Breast epithelium (tissue), 4 donors: Measurements from ENCODE around the gene THOC6. TPM values are rescaled to one million over a fixed set of nuclear protein-coding genes. Genes with fewer than 3 reads are reported as not detected.

Experiments used
- DNase-seq, 2 donors: peaks; one replicate each; pipeline ENCODE4 v3.0.0-alpha.2; 2019; ENCODE audit warnings: low spot score in 2 of 2
- H3K27ac ChIP-seq, 2 donors: fragments of 200-600 bp; sonication (generic) in 1 of 2; one replicate each; pipeline ENCODE4 v1.5.1; 2016 to 2019; ENCODE audit warnings: mild to moderate bottlenecking in 1 of 2
- H3K27me3 ChIP-seq, 2 donors: fragments of 200-600 bp; sonication (generic) in 1 of 2; one replicate each; pipeline versions ENCODE4 v1.5.1 to v1.6.0; 2017 to 2019; ENCODE audit warnings: control low read depth in 1 of 2, mild to moderate bottlenecking in 1 of 2
- H3K36me3 ChIP-seq: fragments of 200-600 bp; one replicate; pipeline ENCODE4 v1.5.1; 2019
- H3K4me1 ChIP-seq, 2 donors: fragments of 200-600 bp; sonication (generic); one replicate each; pipeline ENCODE4 v1.5.1; 2016 to 2019; ENCODE audit warnings: control low read depth in 1 of 2
- H3K4me3 ChIP-seq, 3 donors: fragments of 200-600 bp; sonication (generic); 1 replicate in 2 of 3; 2 replicates in 1 of 3; pipeline ENCODE4 v1.5.1; 2016 to 2019; ENCODE audit warnings: mild to moderate bottlenecking in 3 of 3, moderate library complexity in 2 of 3
- H3K9me3 ChIP-seq, 2 donors: fragments of 200-600 bp; sonication (generic) in 1 of 2; one replicate each; pipeline ENCODE4 v1.5.1; 2016 to 2019; ENCODE audit warnings: control low read depth in 1 of 2
- POLR2A ChIP-seq: fragments of 450-650 bp; IDR thresholded peaks from one replicate; pipeline ENCODE4 v1.6.1; 2016; ENCODE audit warnings: antibody characterized with exemption, mild to moderate bottlenecking, moderate library complexity
- POLR2AphosphoS5 ChIP-seq, 3 donors: sonication (generic); formaldehyde crosslinking; IDR thresholded peaks; one replicate each; pipeline ENCODE4 v1.6.1; 2017; ENCODE audit warnings: antibody characterized with exemption in 3 of 3
- intact Hi-C: fragments of 100-400 bp; cut with DNase I; formaldehyde crosslinking; loops from one replicate; pipeline ENCODE4 v1.15.1; 2023; ENCODE audit warnings: low total_unique reads
- total RNA-seq, 3 donors: library from RNA; depleted of rRNA; stranded (reverse); fragments of >200 nt; gene quantifications; one replicate each; pipeline ENCODE4 v1.1.0, GENCODE V29; 2016
- TF ChIP-seq, protein P1 (sequence below), 3 donors: fragments of 450-650 bp; IDR thresholded peaks; one replicate each; pipeline ENCODE4 v1.5.1; 2016 to 2017; ENCODE audit warnings: antibody characterized with exemption in 3 of 3, mild to moderate bottlenecking in 3 of 3, moderate library complexity in 3 of 3

The THOC6 gene
- total RNA-seq, 3 donors from 2014 or later: 15.5 to 26.1 (median 18.4) TPM

DNA sequence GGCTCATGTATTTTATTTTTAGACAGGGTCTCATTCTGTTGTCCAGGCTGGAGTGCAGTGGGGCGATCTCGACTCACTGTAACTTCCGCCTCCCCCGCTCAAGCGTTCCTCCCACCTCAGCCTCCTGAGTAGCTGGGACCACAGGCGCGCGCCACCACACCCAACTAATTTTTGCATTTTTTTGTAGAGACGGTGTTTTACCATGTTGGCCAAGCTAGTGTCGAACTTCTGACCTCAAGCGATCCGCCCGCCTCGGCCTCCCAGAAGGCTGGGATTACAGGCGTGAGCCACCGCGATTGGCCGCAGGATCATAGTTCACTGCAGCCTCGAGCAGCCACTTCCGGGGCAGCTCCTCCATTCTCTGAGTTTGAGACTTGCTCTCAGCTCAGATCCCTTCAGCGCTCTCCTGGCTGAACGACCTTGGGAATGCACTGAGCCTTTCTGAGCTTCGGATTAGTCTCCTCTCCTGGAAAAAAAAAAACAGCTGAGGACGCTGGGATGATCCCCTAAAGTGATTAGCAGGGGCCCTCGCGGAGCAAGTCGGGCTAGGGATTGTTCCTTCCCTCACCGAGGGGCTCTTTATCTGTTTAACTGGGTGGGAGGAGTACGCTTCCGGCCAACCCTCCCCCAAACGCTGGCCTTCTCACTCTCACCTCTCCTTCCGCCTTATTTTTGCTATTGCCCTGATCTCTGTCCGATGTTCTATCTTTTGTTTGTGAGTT lies 42.5 kb upstream of the THOC6 start:
- no peaks in the 10 kb centered on the region for H3K36me3 ChIP-seq
- no peaks in the 10 kb centered on the region for H3K27me3 ChIP-seq
- DNase-seq: no peak
- H3K9me3 ChIP-seq: no peaks in the 10 kb centered on the region
- peaks cover 3 to 6% of the 10 kb centered on the region in 2 donors for H3K4me1 ChIP-seq
- H3K27ac ChIP-seq: no peak overlapping the region
- intact Hi-C loops: no loop called here
- no peak for TF ChIP-seq POLR2A
- TF ChIP-seq, protein P1, sequence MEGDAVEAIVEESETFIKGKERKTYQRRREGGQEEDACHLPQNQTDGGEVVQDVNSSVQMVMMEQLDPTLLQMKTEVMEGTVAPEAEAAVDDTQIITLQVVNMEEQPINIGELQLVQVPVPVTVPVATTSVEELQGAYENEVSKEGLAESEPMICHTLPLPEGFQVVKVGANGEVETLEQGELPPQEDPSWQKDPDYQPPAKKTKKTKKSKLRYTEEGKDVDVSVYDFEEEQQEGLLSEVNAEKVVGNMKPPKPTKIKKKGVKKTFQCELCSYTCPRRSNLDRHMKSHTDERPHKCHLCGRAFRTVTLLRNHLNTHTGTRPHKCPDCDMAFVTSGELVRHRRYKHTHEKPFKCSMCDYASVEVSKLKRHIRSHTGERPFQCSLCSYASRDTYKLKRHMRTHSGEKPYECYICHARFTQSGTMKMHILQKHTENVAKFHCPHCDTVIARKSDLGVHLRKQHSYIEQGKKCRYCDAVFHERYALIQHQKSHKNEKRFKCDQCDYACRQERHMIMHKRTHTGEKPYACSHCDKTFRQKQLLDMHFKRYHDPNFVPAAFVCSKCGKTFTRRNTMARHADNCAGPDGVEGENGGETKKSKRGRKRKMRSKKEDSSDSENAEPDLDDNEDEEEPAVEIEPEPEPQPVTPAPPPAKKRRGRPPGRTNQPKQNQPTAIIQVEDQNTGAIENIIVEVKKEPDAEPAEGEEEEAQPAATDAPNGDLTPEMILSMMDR (IDR thresholded peaks at IDR 0.05): no peak
- no peak for TF ChIP-seq POLR2AphosphoS5 (IDR thresholded peaks at IDR 0.05)
- H3K4me3 ChIP-seq: peak overlapping the region; percentile 73 to 83 (median 78)

DNA sequence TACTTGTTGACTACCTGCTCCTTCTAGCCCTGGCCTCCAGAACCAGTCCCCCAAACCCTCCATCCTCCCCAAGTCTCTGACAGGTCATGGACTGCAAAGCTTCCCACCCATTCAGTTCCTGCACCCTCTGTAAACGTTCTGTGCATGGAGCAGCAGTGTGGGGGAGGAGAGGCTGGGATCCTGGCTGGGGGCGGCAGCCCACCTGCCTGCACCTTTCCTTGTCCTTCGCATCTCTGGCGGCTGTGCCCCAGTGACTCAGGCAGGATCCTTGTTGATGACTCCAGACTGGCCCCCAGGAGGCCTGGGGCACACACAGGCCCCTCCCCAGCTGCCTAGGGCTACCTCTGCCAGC lies 42.0 kb upstream of the THOC6 start:
- H3K27me3 ChIP-seq: no peaks in the 10 kb centered on the region
- H3K4me3 ChIP-seq: no peak overlapping the region
- intact Hi-C loops: no loop called here
- H3K9me3 ChIP-seq: no peaks in the 10 kb centered on the region
- H3K36me3 ChIP-seq: no peaks in the 10 kb centered on the region
- TF ChIP-seq POLR2A (no peak), POLR2AphosphoS5 (IDR thresholded peaks at IDR 0.05) (no peak)
- TF ChIP-seq, protein P1 (IDR thresholded peaks at IDR 0.05): no peak
- H3K27ac ChIP-seq: no peak overlapping the region
- no peak for DNase-seq
- H3K4me1 ChIP-seq: peaks cover 3 to 6% of the 10 kb centered on the region in 2 donors

DNA sequence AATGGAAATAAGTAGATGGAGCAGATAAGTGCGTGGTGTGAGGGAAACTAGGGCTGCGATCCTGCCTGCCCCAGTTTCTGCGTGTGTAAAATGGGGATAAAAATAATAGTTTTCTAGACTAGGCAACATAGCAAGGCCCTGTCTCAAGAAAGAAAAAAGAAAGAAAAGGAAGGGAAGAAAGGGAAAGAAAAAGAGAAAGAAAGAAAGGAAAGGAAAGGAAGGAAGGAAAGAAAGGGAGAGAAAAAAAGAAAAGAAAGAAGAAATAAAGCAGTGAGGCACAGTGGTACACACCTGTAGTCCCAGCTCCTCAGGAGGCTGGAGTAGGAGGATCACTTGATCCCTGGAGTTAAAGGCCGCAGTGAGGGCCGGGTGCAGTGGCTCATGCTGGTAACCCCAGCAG lies 41.4 kb upstream of the THOC6 start:
- H3K27ac ChIP-seq: no peak overlapping the region
- no peaks in the 10 kb centered on the region for H3K27me3 ChIP-seq
- H3K4me1 ChIP-seq: peaks cover 3 to 6% of the 10 kb centered on the region in 2 donors
- no peaks in the 10 kb centered on the region for H3K36me3 ChIP-seq
- H3K9me3 ChIP-seq: no peaks in the 10 kb centered on the region
- no peak for TF ChIP-seq POLR2AphosphoS5 (IDR thresholded peaks at IDR 0.05)
- TF ChIP-seq, protein P1 (IDR thresholded peaks at IDR 0.05): no peak
- TF ChIP-seq POLR2A: no peak
- no peak for DNase-seq
- intact Hi-C loops: no loop called here
- H3K4me3 ChIP-seq: no peak overlapping the region

DNA sequence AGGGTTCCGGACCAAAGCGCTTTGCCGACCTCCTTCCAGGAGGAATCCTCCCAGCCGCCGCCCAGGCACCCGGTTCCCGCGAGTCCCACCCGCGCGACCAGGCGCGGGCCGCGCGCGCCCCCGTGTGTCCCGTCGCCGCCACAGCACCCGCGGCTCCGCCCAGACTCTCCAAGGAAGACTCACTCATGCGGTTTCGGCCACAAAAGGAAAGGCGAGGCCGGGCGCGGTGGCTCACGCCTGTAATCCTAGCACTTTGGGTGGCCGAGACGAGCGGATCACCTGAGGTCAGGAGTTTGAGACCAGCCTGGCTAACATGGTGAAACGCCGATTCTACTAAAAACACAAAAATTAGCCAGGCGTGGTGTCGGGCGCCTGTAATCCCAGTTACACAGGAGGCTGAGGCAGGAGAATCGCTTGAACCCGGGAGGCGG lies 40.1 kb upstream of the THOC6 start:
- DNase-seq: peak; percentile 69 to 79
- TF ChIP-seq POLR2A (no peak), POLR2AphosphoS5 (IDR thresholded peaks at IDR 0.05) (no peak)
- TF ChIP-seq, protein P1 (IDR thresholded peaks at IDR 0.05): peak; percentile 58 to 86 (median 71)
- H3K4me3 ChIP-seq: peak overlapping the region; percentile 5 to 42 (median 30)
- H3K36me3 ChIP-seq: no peaks in the 10 kb centered on the region
- H3K4me1 ChIP-seq: peaks cover 3 to 6% of the 10 kb centered on the region in 2 donors
- H3K9me3 ChIP-seq: no peaks in the 10 kb centered on the region
- intact Hi-C loops: no loop called here
- no peak overlapping the region for H3K27ac ChIP-seq
- peaks cover 0 to 3% of the 10 kb centered on the region in 2 donors for H3K27me3 ChIP-seq

DNA sequence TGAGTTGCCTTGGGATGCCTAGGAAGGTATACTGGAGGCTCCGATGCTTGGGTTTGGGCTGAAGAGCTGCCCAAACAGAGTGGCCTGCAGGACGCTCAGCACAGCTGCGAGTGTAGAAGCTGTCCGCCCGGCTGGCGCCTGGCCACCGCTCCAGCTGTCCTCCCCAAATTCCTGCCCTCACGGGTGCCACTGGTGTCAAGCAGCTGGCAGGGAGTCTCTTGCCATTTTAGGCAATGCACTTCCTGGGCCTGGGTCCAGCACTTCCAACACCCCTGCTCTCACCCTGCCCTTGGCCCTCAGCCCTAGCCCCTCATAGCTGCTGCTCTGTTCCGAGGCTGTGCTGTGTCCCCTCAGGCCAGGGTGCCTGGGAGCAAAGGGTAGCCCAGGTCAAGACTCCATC lies 38.4 kb upstream of the THOC6 start:
- no peak for TF ChIP-seq POLR2A
- TF ChIP-seq, protein P1 (IDR thresholded peaks at IDR 0.05): no peak
- no peak for TF ChIP-seq POLR2AphosphoS5 (IDR thresholded peaks at IDR 0.05)
- no peak for DNase-seq
- Histone ChIP-seq H3K4me1 (peaks cover 0 to 6% of the 10 kb centered on the region in 2 donors), H3K9me3 (no peaks in the 10 kb centered on the region), H3K27ac (peak overlapping the region; percentile 44 to 52), H3K4me3 (no peak overlapping the region), H3K36me3 (no peaks in the 10 kb centered on the region), H3K27me3 (peaks cover 0 to 3% of the 10 kb centered on the region in 2 donors)
- intact Hi-C loops: no loop called here
